ENCODE results near the gene FGD6.
"Not testable (repeated sequence)": the region's sequence is repeated elsewhere in the genome, so short reads cannot be mapped to it uniquely, and the experiment has no call there.

Gene FGD6

GRCh38 chr12:95234187-95234586 lies 16.9 kb upstream of the FGD6 start:
- not testable (repeated sequence) for DNase-seq (ENCODE audit: low spot score)

DNA sequence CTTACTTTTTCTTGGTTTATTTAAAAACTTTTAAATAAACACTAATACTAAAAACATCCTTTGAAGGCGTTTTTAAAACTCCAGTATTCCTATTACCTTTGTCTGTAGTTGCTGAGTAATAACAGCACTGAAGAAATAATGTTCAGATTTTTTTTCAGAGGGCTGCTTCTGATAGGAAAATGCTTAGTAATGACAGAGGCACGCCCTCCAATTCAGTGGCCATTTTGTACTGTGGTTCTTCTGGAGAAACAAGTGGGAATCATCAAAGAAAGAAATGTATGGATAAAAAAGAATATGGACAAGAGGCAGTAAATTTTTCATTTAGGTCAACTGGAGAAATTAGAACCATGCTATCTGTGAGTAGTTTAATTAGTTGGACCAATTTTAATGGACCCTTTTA lies 13.9 kb upstream of the FGD6 start:
- peak; percentile 60 for DNase-seq (ENCODE audit: low spot score)

- DNase-seq (ENCODE audit: low spot score), result no peak
Observed at GRCh38 chr12:95230313-95230712, 13.0 kb upstream of the FGD6 start.

DNA sequence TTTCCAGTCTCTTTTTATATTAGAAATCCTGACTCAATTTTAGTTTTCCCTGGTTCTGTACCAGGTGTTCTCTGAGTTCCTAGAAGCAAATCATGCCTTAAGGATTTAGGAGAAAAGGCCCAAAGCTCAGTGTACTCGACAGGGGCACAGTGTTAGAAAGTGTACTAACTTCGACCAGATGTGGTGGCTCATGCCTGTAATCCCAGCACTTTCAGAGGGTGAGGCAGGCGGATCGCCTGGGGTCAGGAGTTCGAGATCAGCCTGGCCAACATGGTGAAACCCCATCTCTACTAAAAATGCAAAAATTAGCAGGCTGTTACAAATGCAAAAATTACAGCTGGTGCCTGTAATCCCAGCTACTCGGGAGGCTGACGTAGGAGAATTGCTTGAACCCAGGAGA lies 12.4 kb upstream of the FGD6 start:
- no peak for DNase-seq (ENCODE audit: low spot score)

GRCh38 chr12:95228617-95229016 lies 11.3 kb upstream of the FGD6 start:
- DNase-seq (ENCODE audit: low spot score), result no peak

DNA sequence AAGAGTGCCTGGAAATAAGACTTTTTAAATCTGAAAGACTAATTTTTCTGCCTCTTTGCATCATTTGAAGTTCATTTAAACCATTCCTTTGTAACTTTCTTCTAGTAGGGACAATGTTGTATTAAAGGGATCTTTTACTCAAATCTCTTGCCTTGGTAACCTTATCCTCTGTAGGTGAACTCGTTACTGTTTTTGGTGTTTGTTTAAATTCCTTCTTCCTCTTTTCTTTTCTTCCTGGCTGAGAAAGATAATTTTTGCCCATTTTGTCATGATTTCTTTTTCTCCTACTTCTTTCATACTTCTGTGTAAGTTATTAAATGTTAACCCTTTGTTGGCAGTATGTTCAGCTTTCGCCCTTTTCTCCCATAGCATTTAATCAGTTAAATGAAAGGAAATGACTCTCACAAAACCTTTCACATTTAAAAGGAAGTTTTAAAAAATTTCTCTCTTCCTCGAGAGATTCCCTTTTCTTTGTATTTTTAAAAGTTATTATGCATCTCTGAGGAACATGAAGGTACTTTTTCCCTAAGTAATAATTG lies 10.6 kb upstream of the FGD6 start:
- no peak for DNase-seq (ENCODE audit: low spot score)

- no peak for DNase-seq (ENCODE audit: low spot score)
Observed at GRCh38 chr12:95225645-95226212, 8.5 kb upstream of the FGD6 start.

DNA sequence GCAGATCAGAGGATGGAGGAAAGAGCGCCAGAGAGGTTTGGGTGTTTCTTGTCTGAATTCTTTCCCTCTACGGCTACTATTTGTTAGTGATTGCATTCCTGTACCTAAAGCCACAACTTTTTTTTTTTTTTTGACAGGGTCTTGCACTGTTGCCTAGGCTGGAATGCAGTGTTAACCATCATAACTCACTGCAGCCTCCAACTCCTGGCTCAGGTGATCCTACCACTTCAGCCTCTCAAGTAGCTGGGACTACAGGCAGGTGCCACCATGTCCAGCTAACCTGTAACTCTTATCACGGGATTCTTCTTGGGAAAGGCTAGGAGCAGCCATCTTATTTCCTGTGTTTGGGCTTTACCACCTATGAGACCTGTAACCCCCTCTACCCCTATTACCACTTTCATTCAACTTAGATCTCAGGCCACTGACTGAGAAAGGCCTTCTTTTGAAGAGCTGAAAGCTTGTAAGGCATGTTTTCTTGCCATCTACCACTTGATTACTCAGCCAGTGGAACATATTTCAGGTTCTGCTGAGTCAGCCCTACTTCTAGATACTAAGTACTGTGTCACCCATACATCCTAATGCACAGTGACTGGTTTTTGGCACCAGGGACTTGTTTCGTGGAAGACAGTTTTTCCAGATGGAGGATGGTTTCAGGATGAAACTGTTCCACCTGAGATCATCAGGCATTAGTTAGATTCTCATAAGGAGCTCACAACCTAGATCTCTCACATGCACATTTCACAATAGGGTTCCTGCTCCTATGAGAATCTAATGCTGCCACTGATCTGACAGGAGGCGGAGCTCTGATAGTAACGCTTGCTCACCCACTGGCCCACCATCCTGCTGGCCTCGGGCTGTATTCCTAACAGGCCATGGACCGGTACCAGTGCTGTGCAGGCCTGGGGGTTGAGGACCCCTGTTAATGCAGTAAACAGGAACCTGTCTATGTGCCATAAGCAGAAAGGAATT lies 7.2 kb upstream of the FGD6 start:
- DNase-seq (ENCODE audit: low spot score), result no peak

DNA sequence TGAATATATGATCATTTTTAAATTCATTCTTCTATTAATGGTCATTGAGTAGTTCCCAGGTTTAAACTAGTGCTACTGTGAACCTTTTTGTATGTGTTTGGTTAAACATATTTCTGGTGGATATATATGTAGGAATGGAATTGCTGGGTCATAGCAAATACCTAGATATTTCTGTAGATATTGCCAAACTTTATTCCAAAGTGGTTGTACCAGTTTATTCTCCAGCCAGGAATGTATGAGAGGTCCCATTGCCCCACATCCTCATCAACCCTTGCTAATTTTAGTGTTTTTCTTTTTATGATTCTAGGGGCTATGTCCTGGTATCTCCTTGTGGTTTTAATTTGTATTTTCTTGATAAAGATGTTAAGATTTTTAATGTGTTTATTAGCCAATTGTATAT lies 3.5 kb upstream of the FGD6 start:
- DNase-seq (ENCODE audit: low spot score), result no peak

DNA sequence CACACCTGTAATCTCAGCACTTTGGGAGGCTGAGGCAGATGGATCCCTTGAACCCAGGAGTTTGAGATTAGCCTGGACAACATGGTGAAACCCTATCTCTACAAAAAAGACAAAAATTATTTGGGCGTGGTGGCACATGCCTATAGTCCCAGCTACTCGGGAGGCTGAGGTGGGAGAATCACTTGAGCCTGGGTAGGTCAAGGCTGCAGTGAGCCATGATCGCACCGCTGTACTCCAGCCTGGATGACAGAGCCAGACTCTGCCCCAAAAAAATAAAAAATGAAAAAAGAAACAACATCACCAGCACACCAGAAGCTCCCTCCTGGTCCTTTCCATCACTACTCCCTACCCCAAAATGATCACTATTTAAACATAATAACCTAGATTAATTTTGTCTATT lies 2.9 kb upstream of the FGD6 start:
- no peak for DNase-seq (ENCODE audit: low spot score)

- DNase-seq (ENCODE audit: low spot score), result peak; percentile 70
Observed at GRCh38 chr12:95218150-95219133, 1.2 kb upstream of the FGD6 start.

GRCh38 chr12:95216711-95217376 lies 423 bp downstream of the FGD6 start:
- no peak for DNase-seq (ENCODE audit: low spot score)

GRCh38 chr12:95215949-95216348 lies 1.3 kb downstream of the FGD6 start:
- DNase-seq (ENCODE audit: low spot score), result no peak

DNA sequence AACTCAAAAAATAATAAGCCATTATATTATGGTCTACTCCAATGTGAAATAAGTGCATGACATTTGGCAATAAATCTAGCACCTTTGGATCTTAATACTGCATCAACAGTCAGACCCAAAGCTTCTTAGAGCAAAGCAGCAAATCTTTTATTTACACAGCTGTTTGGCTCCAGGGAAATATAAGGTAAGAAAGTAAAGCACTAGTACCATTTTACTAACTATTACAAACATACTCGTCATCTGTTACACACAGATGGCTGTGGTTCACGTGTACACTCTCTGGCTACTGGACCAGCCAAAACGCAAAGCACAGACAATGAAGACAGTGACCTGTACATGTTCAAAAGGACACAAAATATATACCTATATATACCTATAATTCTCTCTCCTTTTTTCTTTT lies 2.8 kb downstream of the FGD6 start:
- no peak for DNase-seq (ENCODE audit: low spot score)

DNA sequence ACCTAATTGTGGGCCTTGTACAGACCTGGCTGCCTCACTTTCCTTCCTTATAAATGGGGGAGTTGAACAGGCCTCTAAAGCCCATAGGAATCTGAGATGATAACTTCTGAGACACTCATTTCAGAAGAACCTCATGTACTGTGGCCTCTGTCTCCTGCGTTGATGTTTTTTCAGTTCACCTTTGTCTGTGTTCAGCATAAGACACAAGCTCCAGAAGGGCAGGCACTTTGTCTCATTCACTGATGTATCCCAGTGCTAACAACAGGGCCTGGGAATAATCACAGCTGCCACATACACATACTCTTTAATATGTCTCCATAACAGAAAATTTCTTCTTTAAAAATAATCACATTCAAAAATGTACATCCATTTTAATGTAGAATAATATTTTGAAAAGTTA lies 3.3 kb downstream of the FGD6 start:
- DNase-seq (ENCODE audit: low spot score), result no peak

DNA sequence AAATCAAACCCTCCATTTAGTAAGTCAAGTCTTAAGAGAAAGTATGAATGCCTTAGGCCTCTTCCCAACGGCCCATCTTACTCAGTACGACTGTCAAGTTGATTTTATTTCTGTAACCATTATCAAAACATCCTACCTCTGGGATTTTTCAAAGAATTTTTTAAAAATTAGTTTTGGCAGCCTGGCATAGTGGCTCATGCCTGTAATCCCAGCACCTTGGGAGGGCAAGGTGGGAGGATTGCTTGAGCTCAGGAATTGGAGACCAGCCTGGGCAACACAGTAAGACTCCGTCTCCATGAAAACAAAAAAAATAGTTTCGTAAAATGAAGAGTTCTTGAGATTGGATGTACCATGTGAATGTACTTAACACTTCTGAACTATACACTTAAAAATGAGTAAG lies 4.1 kb downstream of the FGD6 start:
- DNase-seq (ENCODE audit: low spot score), result no peak

DNA sequence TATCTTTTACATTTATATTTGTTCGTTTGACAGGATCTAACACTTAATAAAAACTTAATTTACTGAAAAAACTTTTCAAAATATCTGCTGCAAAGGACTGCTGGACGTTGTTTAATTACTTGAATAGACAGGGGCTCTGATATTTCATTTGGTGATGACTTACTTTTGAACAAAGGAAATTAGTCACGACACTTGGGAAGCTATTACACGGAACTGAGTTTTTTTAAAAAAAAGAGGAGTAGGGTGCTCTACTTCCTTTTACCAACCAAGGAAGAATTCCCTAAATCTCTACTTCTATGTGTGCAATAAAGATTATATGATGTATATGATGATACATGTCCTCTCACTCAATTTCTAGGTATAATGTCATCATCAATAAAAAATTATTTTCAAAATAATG lies 4.7 kb downstream of the FGD6 start:
- no peak for DNase-seq (ENCODE audit: low spot score)

- no peak for DNase-seq (ENCODE audit: low spot score)
Observed at GRCh38 chr12:95208678-95209077, 8.6 kb downstream of the FGD6 start.

GRCh38 chr12:95207407-95207806 lies 9.9 kb downstream of the FGD6 start:
- DNase-seq (ENCODE audit: low spot score), result no peak

DNA sequence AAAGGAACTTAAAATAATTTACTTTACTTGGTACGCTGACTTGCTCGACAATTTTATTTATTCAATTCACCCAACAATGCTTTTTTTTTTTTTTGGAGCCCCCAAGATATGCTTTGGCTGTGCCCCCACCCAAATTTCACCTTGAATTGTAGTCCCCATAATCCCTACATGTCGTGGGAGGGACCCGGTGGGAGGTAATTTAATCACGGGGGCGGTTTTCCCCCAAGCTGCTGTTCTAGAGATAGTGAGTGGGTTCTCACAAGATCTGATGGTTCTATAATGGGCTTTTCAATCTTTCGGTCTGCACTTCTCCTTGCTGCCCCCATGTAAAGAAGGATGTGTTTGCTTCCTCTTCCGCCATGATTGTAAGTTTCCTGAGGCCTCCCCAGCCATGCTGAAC lies 10.4 kb downstream of the FGD6 start:
- no peak for DNase-seq (ENCODE audit: low spot score)

GRCh38 chr12:95205685-95206084 lies 11.6 kb downstream of the FGD6 start:
- DNase-seq (ENCODE audit: low spot score), result peak; percentile 47
